Measurements from ENCODE around the gene KLHL13.
"Not testable (repeated sequence)": the region's sequence is repeated elsewhere in the genome, so short reads cannot be mapped to it uniquely, and the experiment has no call there.

The KLHL13 gene

DNA sequence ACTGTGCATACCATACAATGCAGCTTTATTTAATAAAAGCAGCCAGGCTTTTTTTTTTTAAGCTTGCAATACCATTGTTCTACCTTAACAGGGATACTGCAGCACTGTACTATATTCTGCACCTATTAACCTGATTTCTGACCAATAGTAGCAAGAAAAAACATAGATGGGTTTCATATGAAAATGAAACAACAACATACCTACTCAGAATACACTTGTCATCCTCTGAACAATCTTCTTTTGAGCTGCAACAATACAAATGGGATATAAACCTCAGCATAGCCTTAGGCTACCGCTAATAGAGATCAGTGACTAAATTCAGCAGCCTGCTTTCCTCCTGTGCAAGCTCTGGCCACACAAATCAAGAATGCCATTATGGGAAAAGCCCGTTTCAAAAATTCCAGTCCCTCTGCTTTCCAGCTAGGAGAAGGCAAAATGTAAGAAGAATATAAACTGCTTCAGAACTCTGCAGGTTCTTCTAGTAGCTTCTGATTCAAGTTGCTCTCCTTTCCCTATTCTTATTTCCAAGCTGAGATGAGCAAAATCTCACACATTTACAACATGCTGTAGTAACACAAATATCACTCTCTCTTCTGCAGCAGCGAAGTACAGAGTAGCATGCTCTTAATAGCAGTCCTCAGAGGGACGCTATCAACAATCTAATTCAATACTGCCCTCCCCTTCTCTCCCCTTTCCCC, 143.4 kb downstream of the KLHL13 start:
- ChIA-PET POLR2A (ENCODE audit: low non-redundant PET) (interaction anchor here (0.6 kb wide), 1 partner anchor 76 kb away, joined by 3 read pairs; no protein-coding TSS in a partner anchor), CTCF (interaction anchor here (1.3 kb wide), 1 partner anchor 11 kb away, joined by 4 read pairs; no protein-coding TSS in a partner anchor)
- DNase-seq (ENCODE audit: low spot score) = no peak
- no peak overlapping the region for H3K27ac ChIP-seq
- TF ChIP-seq, protein P1, sequence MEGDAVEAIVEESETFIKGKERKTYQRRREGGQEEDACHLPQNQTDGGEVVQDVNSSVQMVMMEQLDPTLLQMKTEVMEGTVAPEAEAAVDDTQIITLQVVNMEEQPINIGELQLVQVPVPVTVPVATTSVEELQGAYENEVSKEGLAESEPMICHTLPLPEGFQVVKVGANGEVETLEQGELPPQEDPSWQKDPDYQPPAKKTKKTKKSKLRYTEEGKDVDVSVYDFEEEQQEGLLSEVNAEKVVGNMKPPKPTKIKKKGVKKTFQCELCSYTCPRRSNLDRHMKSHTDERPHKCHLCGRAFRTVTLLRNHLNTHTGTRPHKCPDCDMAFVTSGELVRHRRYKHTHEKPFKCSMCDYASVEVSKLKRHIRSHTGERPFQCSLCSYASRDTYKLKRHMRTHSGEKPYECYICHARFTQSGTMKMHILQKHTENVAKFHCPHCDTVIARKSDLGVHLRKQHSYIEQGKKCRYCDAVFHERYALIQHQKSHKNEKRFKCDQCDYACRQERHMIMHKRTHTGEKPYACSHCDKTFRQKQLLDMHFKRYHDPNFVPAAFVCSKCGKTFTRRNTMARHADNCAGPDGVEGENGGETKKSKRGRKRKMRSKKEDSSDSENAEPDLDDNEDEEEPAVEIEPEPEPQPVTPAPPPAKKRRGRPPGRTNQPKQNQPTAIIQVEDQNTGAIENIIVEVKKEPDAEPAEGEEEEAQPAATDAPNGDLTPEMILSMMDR (conservative IDR thresholded peaks at IDR 0.05; ENCODE audit: low read depth) = no peak

DNA sequence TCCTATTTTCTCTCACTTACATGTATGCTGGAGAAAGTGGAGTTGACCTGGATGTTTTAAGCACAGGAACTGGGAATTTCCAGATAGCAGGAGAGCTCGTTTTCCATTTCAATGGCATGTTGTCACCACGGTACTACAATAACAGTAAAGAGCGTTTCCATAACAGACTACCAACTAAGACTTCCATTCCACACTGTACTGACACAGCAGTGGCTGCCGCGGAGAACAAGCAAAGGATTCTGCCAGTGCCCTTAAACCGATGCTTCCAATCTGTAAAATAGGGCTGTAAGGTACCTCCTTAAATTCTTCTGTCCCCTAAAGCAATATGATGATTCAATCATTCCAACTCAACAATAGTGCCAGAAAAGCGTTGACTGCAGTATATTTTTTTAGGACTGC, 143.9 kb downstream of the KLHL13 start:
- no peak for DNase-seq (ENCODE audit: low spot score)

DNA sequence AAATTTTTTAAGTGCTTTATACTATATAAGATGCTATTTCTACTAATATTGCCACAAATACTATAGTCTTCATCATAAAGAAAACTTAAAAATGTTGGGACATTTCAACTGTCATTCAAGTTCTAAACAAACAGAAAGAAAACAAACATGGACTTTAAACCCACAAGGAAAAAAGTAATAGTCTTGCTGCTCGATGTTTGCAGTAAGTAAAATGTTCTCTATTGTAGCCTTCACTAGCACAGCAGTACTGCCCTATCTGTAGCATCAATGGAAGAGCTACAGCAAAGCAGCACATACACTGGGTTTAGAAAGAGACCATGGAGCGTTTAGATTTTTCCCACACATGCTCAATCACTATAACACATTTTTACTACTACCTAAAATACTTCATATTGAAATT, 146.8 kb downstream of the KLHL13 start:
- CTCF ChIA-PET = no interaction called here
- TF ChIP-seq, protein P1 (conservative IDR thresholded peaks at IDR 0.05; ENCODE audit: low read depth) = no peak
- H3K27ac ChIP-seq = no peak overlapping the region
- POLR2A ChIA-PET (ENCODE audit: low non-redundant PET) = no interaction called here
- DNase-seq (ENCODE audit: low spot score) = no peak

More for the DNA sequence above, 143.9 kb downstream of the KLHL13 start:
- POLR2A ChIA-PET (ENCODE audit: low non-redundant PET) = no interaction called here
- TF ChIP-seq, protein P1 (conservative IDR thresholded peaks at IDR 0.05; ENCODE audit: low read depth) = no peak
- CTCF ChIA-PET = no interaction called here
- H3K27ac ChIP-seq = no peak overlapping the region

DNA sequence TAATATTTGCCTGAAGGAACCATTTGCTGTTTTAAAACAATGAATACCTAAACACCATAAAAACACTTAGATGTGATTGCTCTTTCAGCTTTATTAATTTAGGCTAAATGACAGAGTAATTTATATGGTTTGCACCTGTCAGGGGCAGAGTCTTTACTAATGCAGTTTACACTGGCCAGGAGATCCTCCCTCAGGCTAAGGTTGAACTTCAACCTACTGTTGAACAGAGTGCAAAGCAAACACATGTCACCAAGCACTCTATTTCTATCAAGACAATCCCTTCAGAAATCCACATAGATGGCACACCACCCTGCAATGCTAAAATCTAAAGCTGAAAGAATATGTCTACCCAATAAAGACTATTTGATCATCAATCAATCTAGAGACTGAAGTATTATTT, 147.3 kb downstream of the KLHL13 start:
- CTCF ChIA-PET = interaction anchor here (0.6 kb wide), 1 partner anchor 287 kb away, joined by 4 read pairs; no protein-coding TSS in a partner anchor
- TF ChIP-seq, protein P1 (conservative IDR thresholded peaks at IDR 0.05; ENCODE audit: low read depth) = no peak
- no peak overlapping the region for H3K27ac ChIP-seq
- POLR2A ChIA-PET (ENCODE audit: low non-redundant PET) = no interaction called here
- DNase-seq (ENCODE audit: low spot score) = no peak

DNA sequence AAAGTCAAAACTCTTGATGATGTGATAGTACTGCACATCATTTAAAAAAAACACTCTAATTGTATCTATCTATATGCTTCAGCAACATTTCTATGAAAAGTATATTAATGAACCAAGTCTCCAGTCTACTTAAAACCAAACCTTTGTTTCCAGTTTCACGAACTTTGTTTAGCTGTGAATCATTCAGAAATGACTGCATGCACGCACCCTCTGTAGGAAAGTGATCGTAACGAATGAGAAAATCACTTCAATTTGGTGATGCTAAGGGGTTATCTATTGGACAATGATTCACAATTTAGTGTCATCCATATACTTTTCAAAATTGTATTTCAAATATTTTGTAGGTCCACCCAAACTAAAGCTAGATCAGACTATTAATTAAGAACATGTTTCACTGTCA, 157.6 kb downstream of the KLHL13 start:
- POLR2A ChIA-PET (ENCODE audit: low non-redundant PET) = no interaction called here

DNA sequence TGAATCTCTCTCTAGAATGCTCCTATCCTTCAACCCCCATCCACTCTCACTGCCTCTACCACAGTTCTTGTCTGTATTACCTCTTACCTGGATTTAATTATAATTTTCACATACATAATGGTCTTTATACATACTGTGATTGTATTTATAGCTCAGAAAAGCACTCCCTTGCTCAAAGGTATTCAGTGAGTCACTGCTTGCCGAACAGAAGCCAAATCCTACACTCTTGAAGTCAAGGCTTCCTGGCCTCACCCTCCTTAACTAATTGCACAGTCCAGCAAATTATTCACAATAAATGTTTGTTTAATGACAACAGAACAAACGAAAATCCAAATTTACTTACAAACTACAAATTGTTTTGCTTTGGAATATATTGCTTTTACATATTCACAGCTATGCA, 159.5 kb downstream of the KLHL13 start:
- no peak overlapping the region for H3K27ac ChIP-seq
- CTCF ChIA-PET = no interaction called here
- TF ChIP-seq, protein P1 (conservative IDR thresholded peaks at IDR 0.05; ENCODE audit: low read depth) = no peak
- POLR2A ChIA-PET (ENCODE audit: low non-redundant PET) = no interaction called here
- peak; percentile 4 for DNase-seq (ENCODE audit: low spot score)

More for the DNA sequence above, 157.6 kb downstream of the KLHL13 start:
- DNase-seq (ENCODE audit: low spot score) = no peak
- TF ChIP-seq, protein P1 (conservative IDR thresholded peaks at IDR 0.05; ENCODE audit: low read depth) = no peak
- H3K27ac ChIP-seq = no peak overlapping the region
- CTCF ChIA-PET = interaction anchor here (0.6 kb wide), 1 partner anchor 12 kb away, joined by 4 read pairs; no protein-coding TSS in a partner anchor

DNA sequence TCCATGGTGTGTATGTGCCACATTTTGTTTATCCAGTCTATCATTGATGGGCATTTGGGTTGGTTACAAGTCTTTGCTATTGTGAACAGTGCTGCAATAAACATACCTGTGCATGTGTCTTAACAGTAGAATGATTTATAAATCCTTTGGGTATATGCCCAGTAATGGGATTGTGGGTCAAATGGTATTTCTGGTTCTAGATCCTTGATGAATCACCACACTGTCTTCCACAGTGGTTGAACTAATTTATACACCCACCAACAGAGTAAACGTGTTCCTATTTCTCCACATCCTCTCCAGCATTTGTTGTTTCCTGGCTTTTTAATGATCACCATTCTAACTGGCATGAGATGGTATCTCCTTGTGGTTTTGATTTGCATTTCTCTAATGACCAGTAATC, 177.3 kb downstream of the KLHL13 start:
- DNase-seq (ENCODE audit: low spot score); POLR2A ChIA-PET (ENCODE audit: low non-redundant PET); H3K27ac ChIP-seq; CTCF ChIA-PET: not testable (repeated sequence)

All from RWPE1 (cell line).